HG02642 (cell line): Measurements from ENCODE around the gene FOXO6.

Experiments used
- ATAC-seq: cut with Tn5 transposase; IDR thresholded peaks from one replicate; pipeline ENCODE4 v1.9.1; 2021; ENCODE audit warnings: mild to moderate bottlenecking; ENCODE audit not compliant: unreplicated experiment, poor library complexity

FOXO6 gene

GRCh38 chr1:41396084-41396483 is 34.9 kb downstream of the FOXO6 start:
- ATAC-seq: no peak

GRCh38 chr1:41397020-41397419 is 35.8 kb downstream of the FOXO6 start:
- ATAC-seq: no peak

- ATAC-seq: no peak
Observed at GRCh38 chr1:41397753-41398330, 36.6 kb downstream of the FOXO6 start.

GRCh38 chr1:41399145-41399795 is 38.0 kb downstream of the FOXO6 start:
- ATAC-seq: no peak

- no peak for ATAC-seq
Observed at GRCh38 chr1:41400225-41400624, 39.0 kb downstream of the FOXO6 start.

GRCh38 chr1:41401899-41402298 is 40.7 kb downstream of the FOXO6 start:
- ATAC-seq: no peak

- ATAC-seq: no peak
Observed at GRCh38 chr1:41404308-41404761, 43.1 kb downstream of the FOXO6 start.

- no peak for ATAC-seq
Observed at GRCh38 chr1:41407664-41408252, 46.5 kb downstream of the FOXO6 start.

- ATAC-seq: no peak
Observed at GRCh38 chr1:41408691-41409090, 47.5 kb downstream of the FOXO6 start.

- no peak for ATAC-seq
Observed at GRCh38 chr1:41409825-41410224, 48.6 kb downstream of the FOXO6 start.

GRCh38 chr1:41410462-41410861 is 49.2 kb downstream of the FOXO6 start:
- ATAC-seq: no peak

GRCh38 chr1:41411229-41411628 is 50.0 kb downstream of the FOXO6 start:
- ATAC-seq: no peak

GRCh38 chr1:41412748-41413147 is 51.5 kb downstream of the FOXO6 start:
- ATAC-seq: no peak

- no peak for ATAC-seq
Observed at GRCh38 chr1:41413748-41414281, 52.6 kb downstream of the FOXO6 start.

GRCh38 chr1:41414296-41414695 is 53.1 kb downstream of the FOXO6 start:
- no peak for ATAC-seq

- no peak for ATAC-seq
Observed at GRCh38 chr1:41414716-41415306, 53.6 kb downstream of the FOXO6 start.

GRCh38 chr1:41416081-41416480 is 54.8 kb downstream of the FOXO6 start:
- no peak for ATAC-seq

GRCh38 chr1:41416552-41417334 is 55.5 kb downstream of the FOXO6 start:
- no peak for ATAC-seq

- ATAC-seq: no peak
Observed at GRCh38 chr1:41417335-41417682, 56.1 kb downstream of the FOXO6 start.

- ATAC-seq: no peak
Observed at GRCh38 chr1:41417746-41418145, 56.5 kb downstream of the FOXO6 start.
